NB4 (cell line): ENCODE results near the gene RWDD3.

ENCODE experiments used
- CTCF ChIP-seq: IDR thresholded peaks from one replicate; pipeline ENCODE4 v1.5.1; 2012; ENCODE audit warnings: low read depth, low read length
- MYC ChIP-seq: IDR thresholded peaks from 2 replicates; pipeline ENCODE4 v1.6.1; 2011; ENCODE audit warnings: low read depth, low read length
- POLR2A ChIP-seq: IDR thresholded peaks from 2 replicates; pipeline ENCODE4 v1.6.1; 2011; ENCODE audit warnings: mild to moderate bottlenecking; ENCODE audit not compliant: insufficient read length; ENCODE audit errors: extremely low read depth

DNA sequence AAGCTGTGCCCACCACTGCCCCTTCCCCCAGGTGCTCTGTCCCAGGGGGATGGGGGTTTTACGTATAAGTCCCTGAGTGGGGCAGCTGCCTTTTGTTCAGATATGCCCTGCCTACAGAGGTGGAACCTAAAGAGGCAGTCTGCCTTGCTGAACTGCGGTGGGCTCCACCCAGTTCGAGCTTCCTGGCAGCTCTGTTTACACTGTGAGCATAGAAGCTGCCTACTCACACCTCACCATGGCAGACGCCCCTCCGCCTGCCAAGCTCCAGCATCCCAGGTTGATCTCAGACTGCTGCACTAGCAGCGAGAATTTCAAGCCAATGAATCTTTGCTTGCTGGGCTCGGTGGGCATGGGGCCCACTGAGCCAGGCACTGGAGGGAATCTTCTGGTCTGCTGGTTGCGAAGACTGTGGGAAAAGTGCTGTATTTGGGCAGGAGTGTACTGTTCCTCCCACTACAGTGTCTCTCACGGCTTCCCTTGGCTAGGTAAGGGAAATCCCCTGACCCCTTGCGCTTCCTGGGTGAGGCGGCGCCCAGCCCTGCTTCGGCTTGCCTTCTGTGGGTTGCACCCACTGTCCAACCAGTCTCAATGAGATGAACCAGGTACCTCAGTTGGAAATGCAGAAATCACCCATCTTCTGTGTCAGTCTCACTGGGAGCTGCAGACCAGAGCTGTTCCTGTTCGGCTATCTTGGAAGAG is 17.6 kb upstream of the RWDD3 start:
- TF ChIP-seq CTCF = no peak
- no peak for TF ChIP-seq POLR2A
- no peak for TF ChIP-seq MYC
